ENCODE data around the gene USP17L27.
"Not testable (repeated sequence)": the region's sequence is repeated elsewhere in the genome, so short reads cannot be mapped to it uniquely, and the experiment has no call there.

USP17L27 gene

GRCh38 chr4:9343848-9344247 is at the start of gene USP17L27:
USP17L27 (plus strand) TSS chr4:9344148; CDS start chr4:9344148, 0 bp downstream.
- not testable (repeated sequence) for DNase-seq

- DNase-seq = not testable (repeated sequence)
Measured at GRCh38 chr4:9324191-9324590, 19.8 kb upstream of the USP17L27 start.

- DNase-seq = not testable (repeated sequence)
Measured at GRCh38 chr4:9324865-9325264, 19.1 kb upstream of the USP17L27 start, which contains the start of gene USP17L24. USP17L24 (plus strand) TSS chr4:9325165; CDS start chr4:9325165, 0 bp downstream.

- DNase-seq = not testable (repeated sequence)
Measured at GRCh38 chr4:9329611-9330010, 14.3 kb upstream of the USP17L27 start, which contains the start of gene USP17L25. USP17L25 (plus strand) TSS chr4:9329911; CDS start chr4:9329911, 0 bp downstream.

GRCh38 chr4:9334358-9334757 is 9.6 kb upstream of the USP17L27 start, which contains the start of gene USP17L26:
USP17L26 (plus strand) TSS chr4:9334658; CDS start chr4:9334658, 0 bp downstream.
- DNase-seq = not testable (repeated sequence)

- DNase-seq = not testable (repeated sequence)
Measured at GRCh38 chr4:9339103-9339502, 4.8 kb upstream of the USP17L27 start, which contains the start of gene USP17L5. USP17L5 (plus strand) TSS chr4:9339403; CDS start chr4:9339403, 0 bp downstream.

GRCh38 chr4:9348593-9348992 is 4.6 kb downstream of the USP17L27 start, which contains the start of gene USP17L28:
USP17L28 (plus strand) TSS chr4:9348893; CDS start chr4:9348893, 0 bp downstream.
- not testable (repeated sequence) for DNase-seq

GRCh38 chr4:9350866-9351265 is 6.9 kb downstream of the USP17L27 start:
- DNase-seq = not testable (repeated sequence)

GRCh38 chr4:9353338-9353737 is 9.4 kb downstream of the USP17L27 start, which contains the start of gene USP17L29:
USP17L29 (plus strand) TSS chr4:9353638; CDS start chr4:9353638, 0 bp downstream.
- DNase-seq = not testable (repeated sequence)

GRCh38 chr4:9362829-9363228 is 18.9 kb downstream of the USP17L27 start, which contains the start of gene USP17L30:
USP17L30 (plus strand) TSS chr4:9363129; CDS start chr4:9363129, 0 bp downstream.
- DNase-seq = not testable (repeated sequence)

GRCh38 chr4:9379881-9380280 is 35.9 kb downstream of the USP17L27 start:
- not testable (repeated sequence) for DNase-seq

GRCh38 chr4:9381012-9381534 is 37.1 kb downstream of the USP17L27 start:
- not testable (repeated sequence) for DNase-seq

GRCh38 chr4:9384126-9384525 is 40.2 kb downstream of the USP17L27 start:
- DNase-seq = no peak

GRCh38 chr4:9389001-9389400 is 45.1 kb downstream of the USP17L27 start:
- not testable (repeated sequence) for DNase-seq

Data from NCI-H510A (cell line).